Choroid plexus epithelial cell (primary cell): Measurements from ENCODE around the gene C12orf57.
A peak's percentile ranks its signal among the peaks of the same experiment; 100 is the strongest.

Experiments
- DNase-seq: peaks from one replicate; pipeline ENCODE4 v3.0.0-alpha.2; 2010; ENCODE audit warnings: low read depth
- H3K4me3 ChIP-seq: 2 replicates; pipeline ENCODE4 v1.5.1; 2011; ENCODE audit warnings: low read depth, mild to moderate bottlenecking, control low read depth, low read length, moderate library complexity
- TF ChIP-seq, protein P1 (sequence below): conservative IDR thresholded peaks from 2 replicates; pipeline ENCODE4 v1.5.1; 2011; ENCODE audit warnings: low read depth, mild to moderate bottlenecking, control low read depth, inconsistent platforms, low read length, moderate library complexity

The C12orf57 gene

DNA sequence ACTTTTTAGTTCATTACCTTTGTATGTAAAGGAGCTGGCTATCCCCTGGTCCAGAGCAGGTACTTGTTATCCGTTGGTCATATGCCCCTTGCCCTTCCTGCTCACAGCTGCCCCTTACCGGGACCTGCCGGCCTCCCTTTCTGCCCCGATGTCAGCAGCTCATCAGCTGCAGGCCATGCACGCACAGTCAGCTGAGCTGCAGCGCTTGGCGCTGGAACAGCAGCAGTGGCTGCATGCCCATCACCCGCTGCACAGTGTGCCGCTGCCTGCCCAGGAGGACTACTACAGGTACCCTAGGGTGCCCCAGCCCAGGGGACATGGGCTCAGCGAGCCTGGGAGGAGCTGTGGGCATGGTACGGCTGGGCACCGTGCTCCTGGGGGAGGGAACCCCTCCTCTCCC is 2.6 kb upstream of the C12orf57 start:
- DNase-seq, result no peak
- H3K4me3 ChIP-seq, result no peak overlapping the region
- TF ChIP-seq, protein P1, sequence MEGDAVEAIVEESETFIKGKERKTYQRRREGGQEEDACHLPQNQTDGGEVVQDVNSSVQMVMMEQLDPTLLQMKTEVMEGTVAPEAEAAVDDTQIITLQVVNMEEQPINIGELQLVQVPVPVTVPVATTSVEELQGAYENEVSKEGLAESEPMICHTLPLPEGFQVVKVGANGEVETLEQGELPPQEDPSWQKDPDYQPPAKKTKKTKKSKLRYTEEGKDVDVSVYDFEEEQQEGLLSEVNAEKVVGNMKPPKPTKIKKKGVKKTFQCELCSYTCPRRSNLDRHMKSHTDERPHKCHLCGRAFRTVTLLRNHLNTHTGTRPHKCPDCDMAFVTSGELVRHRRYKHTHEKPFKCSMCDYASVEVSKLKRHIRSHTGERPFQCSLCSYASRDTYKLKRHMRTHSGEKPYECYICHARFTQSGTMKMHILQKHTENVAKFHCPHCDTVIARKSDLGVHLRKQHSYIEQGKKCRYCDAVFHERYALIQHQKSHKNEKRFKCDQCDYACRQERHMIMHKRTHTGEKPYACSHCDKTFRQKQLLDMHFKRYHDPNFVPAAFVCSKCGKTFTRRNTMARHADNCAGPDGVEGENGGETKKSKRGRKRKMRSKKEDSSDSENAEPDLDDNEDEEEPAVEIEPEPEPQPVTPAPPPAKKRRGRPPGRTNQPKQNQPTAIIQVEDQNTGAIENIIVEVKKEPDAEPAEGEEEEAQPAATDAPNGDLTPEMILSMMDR, result no peak

- TF ChIP-seq, protein P1, result no peak
- H3K4me3 ChIP-seq, result no peak overlapping the region
- no peak for DNase-seq
Measured at GRCh38 chr12:6941782-6942181, 2.0 kb upstream of the C12orf57 start.

- H3K4me3 ChIP-seq, result no peak overlapping the region
- DNase-seq, result no peak
Measured at GRCh38 chr12:6942331-6942665, 1.5 kb upstream of the C12orf57 start.

GRCh38 chr12:6943389-6943721 is 467 bp upstream of the C12orf57 start:
- TF ChIP-seq, protein P1, result no peak
- peak; percentile 98 for DNase-seq
- peak overlapping the region; percentile 86 for H3K4me3 ChIP-seq

More at GRCh38 chr12:6942331-6942665, 1.5 kb upstream of the C12orf57 start:
- TF ChIP-seq, protein P1, result no peak

- TF ChIP-seq, protein P1, result peak; percentile 86
- peak; percentile 94 for DNase-seq
- peak overlapping the region; percentile 86 for H3K4me3 ChIP-seq
Measured at GRCh38 chr12:6944381-6945186, 762 bp downstream of the C12orf57 start.

DNA sequence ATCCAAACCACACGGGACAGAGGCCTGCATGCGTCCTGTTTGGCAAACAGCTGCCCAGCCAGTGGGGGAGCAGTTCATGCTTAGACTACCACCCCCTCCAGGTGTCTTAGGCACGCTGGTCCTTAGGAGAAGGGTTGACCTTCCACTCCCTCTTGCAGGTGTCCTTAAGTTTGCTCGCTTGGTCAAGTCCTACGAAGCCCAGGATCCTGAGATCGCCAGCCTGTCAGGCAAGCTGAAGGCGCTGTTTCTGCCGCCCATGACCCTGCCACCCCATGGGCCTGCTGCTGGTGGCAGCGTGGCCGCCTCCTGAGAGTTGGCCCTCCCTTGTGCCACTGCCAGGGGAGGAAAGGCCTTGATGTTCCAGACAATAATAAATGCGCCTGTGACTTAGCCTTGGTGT is 1.8 kb downstream of the C12orf57 start:
- no peak for DNase-seq
- TF ChIP-seq, protein P1, result no peak
- no peak overlapping the region for H3K4me3 ChIP-seq
